ENCODE measurements around the gene PFKFB3. TPM values are rescaled to one million over a fixed set of nuclear protein-coding genes. Genes with fewer than 3 reads are reported as not detected.
"Not testable (repeated sequence)": the region's sequence is repeated elsewhere in the genome, so short reads cannot be mapped to it uniquely, and the experiment has no call there.

Gene PFKFB3
- total RNA-seq, 1 donor from 2014 or later: 37.9 TPM

GRCh38 chr10:6280291-6280690 is 77.6 kb downstream of the PFKFB3 start:
- Mint-ChIP-seq H3K4me1 (ENCODE audit: unreplicated experiment) (peaks cover 25% of the 10 kb centered on the region), H3K4me3 (ENCODE audit: unreplicated experiment) (no peak overlapping the region), H3K36me3 (ENCODE audit: unreplicated experiment) (no peaks in the 10 kb centered on the region), H3K9me3 (ENCODE audit: unreplicated experiment) (peaks cover under 1% of the 10 kb centered on the region), H3K27me3 (ENCODE audit: unreplicated experiment) (no peaks in the 10 kb centered on the region), H3K27ac (ENCODE audit: unreplicated experiment) (peak overlapping the region; percentile 68)
- no peak for DNase-seq (ENCODE audit: extremely low spot score, unreplicated experiment)
- no peak for TF ChIP-seq CTCF (IDR thresholded peaks at IDR 0.05)

- no peaks in the 10 kb centered on the region for H3K9me3 Mint-ChIP-seq (ENCODE audit: unreplicated experiment)
- no peaks in the 10 kb centered on the region for H3K36me3 Mint-ChIP-seq (ENCODE audit: unreplicated experiment)
- H3K27ac Mint-ChIP-seq (ENCODE audit: unreplicated experiment): no peak overlapping the region
- H3K27me3 Mint-ChIP-seq (ENCODE audit: unreplicated experiment): no peaks in the 10 kb centered on the region
- H3K4me1 Mint-ChIP-seq (ENCODE audit: unreplicated experiment): peaks cover 19% of the 10 kb centered on the region
- TF ChIP-seq CTCF (IDR thresholded peaks at IDR 0.05): no peak
- H3K4me3 Mint-ChIP-seq (ENCODE audit: unreplicated experiment): no peak overlapping the region
- no peak for DNase-seq (ENCODE audit: extremely low spot score, unreplicated experiment)
These were observed 79.8 kb downstream of the PFKFB3 start for GRCh38 chr10:6282454-6282958.

- H3K4me3 Mint-ChIP-seq (ENCODE audit: unreplicated experiment): no peak overlapping the region
These were observed 80.9 kb downstream of the PFKFB3 start for GRCh38 chr10:6283655-6284054.

GRCh38 chr10:6290621-6291020 is 87.9 kb downstream of the PFKFB3 start:
- H3K36me3 Mint-ChIP-seq (ENCODE audit: unreplicated experiment): not testable (repeated sequence)

More at GRCh38 chr10:6283655-6284054, 80.9 kb downstream of the PFKFB3 start:
- H3K4me1 Mint-ChIP-seq (ENCODE audit: unreplicated experiment): peaks cover 17% of the 10 kb centered on the region
- no peaks in the 10 kb centered on the region for H3K9me3 Mint-ChIP-seq (ENCODE audit: unreplicated experiment)
- no peak for DNase-seq (ENCODE audit: extremely low spot score, unreplicated experiment)
- H3K27me3 Mint-ChIP-seq (ENCODE audit: unreplicated experiment): no peaks in the 10 kb centered on the region
- no peak overlapping the region for H3K27ac Mint-ChIP-seq (ENCODE audit: unreplicated experiment)
- H3K36me3 Mint-ChIP-seq (ENCODE audit: unreplicated experiment): no peaks in the 10 kb centered on the region
- TF ChIP-seq CTCF (IDR thresholded peaks at IDR 0.05): no peak

GRCh38 chr10:6292741-6293151 is 90.0 kb downstream of the PFKFB3 start:
- Mint-ChIP-seq H3K9me3 (ENCODE audit: unreplicated experiment) (peaks cover 4% of the 10 kb centered on the region), H3K36me3 (ENCODE audit: unreplicated experiment) (no peaks in the 10 kb centered on the region), H3K27ac (ENCODE audit: unreplicated experiment) (no peak overlapping the region), H3K27me3 (ENCODE audit: unreplicated experiment) (no peaks in the 10 kb centered on the region), H3K4me3 (ENCODE audit: unreplicated experiment) (no peak overlapping the region), H3K4me1 (ENCODE audit: unreplicated experiment) (peaks cover 25% of the 10 kb centered on the region)
- TF ChIP-seq CTCF (IDR thresholded peaks at IDR 0.05): no peak
- no peak for DNase-seq (ENCODE audit: extremely low spot score, unreplicated experiment)

More at GRCh38 chr10:6290621-6291020, 87.9 kb downstream of the PFKFB3 start:
- H3K27ac Mint-ChIP-seq (ENCODE audit: unreplicated experiment); H3K9me3 Mint-ChIP-seq (ENCODE audit: unreplicated experiment); H3K4me1 Mint-ChIP-seq (ENCODE audit: unreplicated experiment); DNase-seq (ENCODE audit: extremely low spot score, unreplicated experiment); H3K4me3 Mint-ChIP-seq (ENCODE audit: unreplicated experiment); H3K27me3 Mint-ChIP-seq (ENCODE audit: unreplicated experiment): not testable (repeated sequence)

GRCh38 chr10:6296425-6296824 is 93.7 kb downstream of the PFKFB3 start:
- DNase-seq (ENCODE audit: extremely low spot score, unreplicated experiment); H3K36me3 Mint-ChIP-seq (ENCODE audit: unreplicated experiment); H3K9me3 Mint-ChIP-seq (ENCODE audit: unreplicated experiment); H3K27me3 Mint-ChIP-seq (ENCODE audit: unreplicated experiment); H3K4me3 Mint-ChIP-seq (ENCODE audit: unreplicated experiment): not testable (repeated sequence)
- Mint-ChIP-seq H3K27ac (ENCODE audit: unreplicated experiment) (peak overlapping the region; percentile 20), H3K4me1 (ENCODE audit: unreplicated experiment) (peaks cover 43% of the 10 kb centered on the region)
